Sigmoid colon (tissue), 4 donors: ENCODE measurements around the gene NMT1.

Source experiments
- CTCF ChIP-seq, 4 experiments: fragments of 450-650 bp in 3 of 4; fragments of 200-600 bp in 1 of 4; IDR thresholded peaks; one replicate each; pipeline ENCODE4 v1.5.1; 2016 to 2019; ENCODE audit warnings: antibody characterized with exemption in 4 of 4, mild to moderate bottlenecking in 3 of 4, moderate library complexity in 2 of 4
- POLR2AphosphoS5 ChIP-seq, 4 donors: sonication (generic); formaldehyde crosslinking; IDR thresholded peaks; one replicate each; pipeline ENCODE4 v1.6.1; 2017; ENCODE audit warnings: antibody characterized with exemption in 4 of 4

DNA sequence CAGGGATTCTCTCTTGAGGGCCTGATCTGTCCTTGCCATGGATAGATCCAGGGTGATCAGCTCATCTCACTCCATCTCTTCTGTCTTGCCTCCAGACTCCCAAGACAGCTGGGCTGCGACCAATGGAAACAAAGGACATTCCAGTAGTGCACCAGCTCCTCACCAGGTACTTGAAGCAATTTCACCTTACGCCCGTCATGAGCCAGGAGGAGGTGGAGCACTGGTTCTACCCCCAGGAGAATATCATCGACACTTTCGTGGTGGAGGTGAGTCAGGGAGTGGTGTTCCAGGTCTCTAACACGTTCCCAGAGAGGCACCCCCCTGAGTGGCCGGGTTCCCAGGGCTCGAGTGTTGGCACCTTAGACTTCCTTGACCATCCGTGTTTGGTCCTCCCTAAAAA lies 41.7 kb downstream of the NMT1 start:
- TF ChIP-seq CTCF (IDR thresholded peaks at IDR 0.05): no peak
- no peak for TF ChIP-seq POLR2AphosphoS5 (IDR thresholded peaks at IDR 0.05)
